HepG2 (cell line): ENCODE measurements around the gene QPCT. TPM values are rescaled to one million over a fixed set of nuclear protein-coding genes. Genes with fewer than 3 reads are reported as not detected.

Experiments
- ATAC-seq: fragments of 200-7000 bp; cut with Tn5 transposase; 3 replicates; pipeline ENCODE4 v1.9.1; 2020; ENCODE audit warnings: mild to moderate bottlenecking, moderate library complexity
- BruUV-seq: library from RNA; stranded (reverse); fragments of 400-500 nt; replicated peaks from 2 replicates; lab custom pipeline; 2021; lab: Mats Ljungman, UMichigan
- CTCF ChIA-PET: fragments of 300-600 bp; formaldehyde crosslinking; extraction: SDS; loops from one replicate; lab custom pipeline; 2021; ENCODE audit warnings: low total read pairs, inconsistent platforms, low intra/inter-chr PET ratio; lab: Yijun Ruan, JAX
- POLR2A ChIA-PET: fragments of 350-600 bp; sonication (Branson Sonifier 250); formaldehyde crosslinking; loops from one replicate; lab custom pipeline; 2020; ENCODE audit warnings: antibody characterized with exemption, inconsistent platforms; lab: Yijun Ruan, JAX
- DNase-seq: peaks from one replicate; pipeline ENCODE4 v3.0.0-alpha.2; 2015; ENCODE audit warnings: low spot score
- FAIRE-seq: peaks from 3 replicates; lab custom pipeline; 2011; peaks lifted over from hg19 to GRCh38; lab: Jason Lieb, UNC
- H2AFZ ChIP-seq: one replicate; pipeline ENCODE4 v1.6.1; 2011; ENCODE audit warnings: low read length, inconsistent platforms
- H3K27ac ChIP-seq: fragments of 300-600 bp; 3 replicates; pipeline ENCODE4 v1.8.0; 2011; ENCODE audit warnings: mixed run types, mild to moderate bottlenecking, mixed read lengths, low read length, inconsistent platforms; ENCODE audit not compliant: insufficient read depth; ENCODE audit errors: extremely low read length
- H3K27me3 ChIP-seq, 2 experiments: fragments of 200-600 bp in 1 of 2; 2 replicates in 1 of 2; 3 replicates in 1 of 2; pipeline versions ENCODE4 v1.6.0 to v1.8.0; 2011; ENCODE audit warnings: low read length in 2 of 2, mild to moderate bottlenecking in 2 of 2, moderate library complexity in 2 of 2, inconsistent platforms in 1 of 2; ENCODE audit not compliant: insufficient read depth in 2 of 2, control insufficient read depth in 1 of 2
- H3K36me3 ChIP-seq, 2 experiments: fragments of 200-600 bp in 1 of 2; replicated peaks in 1 of 2; 2 replicates in 1 of 2; 3 replicates in 1 of 2; pipeline versions ENCODE4 v1.5.1 to v1.8.0; 2011; ENCODE audit warnings: low read length in 2 of 2, inconsistent platforms in 1 of 2; ENCODE audit not compliant: insufficient read depth in 2 of 2, control insufficient read depth in 1 of 2
- H3K4me1 ChIP-seq: 2 replicates; pipeline ENCODE4 v1.5.1; 2012; ENCODE audit warnings: low read length, inconsistent platforms; ENCODE audit not compliant: insufficient read depth
- H3K4me2 ChIP-seq: 2 replicates; pipeline ENCODE4 v1.6.0; 2011; ENCODE audit warnings: low read depth, low read length, inconsistent platforms
- H3K4me3 ChIP-seq, 3 experiments: fragments of 200-600 bp in 1 of 3; sonication (generic), shearing (Covaris generic) in 1 of 3; replicated peaks in 1 of 3; 2 replicates each; pipeline ENCODE4 v1.5.1; 2011 to 2016; ENCODE audit warnings: low read length in 3 of 3, inconsistent platforms in 2 of 3, low read depth in 2 of 3, mild to moderate bottlenecking in 2 of 3, control low read depth in 1 of 3, mixed read lengths in 1 of 3; ENCODE audit not compliant: insufficient read depth in 1 of 3
- H3K79me2 ChIP-seq: one replicate; pipeline ENCODE4 v1.6.1; 2011; ENCODE audit warnings: low read length, inconsistent platforms; ENCODE audit not compliant: insufficient read depth
- H3K9ac ChIP-seq: 2 replicates; pipeline ENCODE4 v1.6.0; 2011; ENCODE audit warnings: mild to moderate bottlenecking, low read depth, low read length, inconsistent platforms; ENCODE audit not compliant: insufficient read depth
- H3K9me3 ChIP-seq: 2 replicates; pipeline ENCODE4 v1.5.1; 2012; ENCODE audit warnings: mild to moderate bottlenecking, low read length
- H4K20me1 ChIP-seq: 2 replicates; pipeline ENCODE4 v1.6.0; 2011; ENCODE audit warnings: inconsistent platforms, mild to moderate bottlenecking, low read length, moderate library complexity; ENCODE audit not compliant: insufficient read depth
- ARNT2 ChIP-seq: sonication (generic); formaldehyde crosslinking; IDR thresholded peaks from 2 replicates; pipeline ENCODE4 v1.8.0; 2022; ENCODE audit warnings: mild to moderate bottlenecking, low read depth, missing genetic modification reagents, moderate library complexity
- GTF3A ChIP-seq: sonication (generic); formaldehyde crosslinking; conservative IDR thresholded peaks from 2 replicates; pipeline ENCODE4 v1.4.0; 2020; ENCODE audit warnings: mild to moderate bottlenecking, missing genetic modification reagents
- JARID2 ChIP-seq: sonication (generic); formaldehyde crosslinking; IDR thresholded peaks from 2 replicates; pipeline ENCODE4 v1.8.1; 2023; ENCODE audit warnings: missing genetic modification reagents, inconsistent platforms; ENCODE audit not compliant: insufficient replicate concordance
- MAF1 ChIP-seq: sonication (generic); formaldehyde crosslinking; IDR thresholded peaks from 2 replicates; pipeline ENCODE4 v1.5.0; 2020; ENCODE audit warnings: missing genetic modification reagents, borderline replicate concordance
- RBM39 ChIP-seq: fragments of 200-400 bp; formaldehyde crosslinking; IDR thresholded peaks from one replicate; pipeline ENCODE4 v1.6.1; 2018; ENCODE audit warnings: antibody characterized with exemption, mild to moderate bottlenecking, low read depth, low read length; ENCODE audit not compliant: poor library complexity, severe bottlenecking
- RFX1 ChIP-seq: fragments of 450-650 bp; IDR thresholded peaks from 2 replicates; pipeline ENCODE4 v1.6.1; 2017
- RFX3 ChIP-seq: IDR thresholded peaks from 2 replicates; pipeline ENCODE4 v1.6.1; 2016; ENCODE audit warnings: missing biosample characterization, missing genetic modification reagents
- ZMYM3 ChIP-seq: sonication (generic); formaldehyde crosslinking; IDR thresholded peaks from 2 replicates; pipeline ENCODE4 v1.5.1; 2020; ENCODE audit warnings: mild to moderate bottlenecking, missing genetic modification reagents
- ZMYM4 ChIP-seq: sonication (generic); formaldehyde crosslinking; IDR thresholded peaks from 2 replicates; pipeline ENCODE4 v1.8.1; 2023; ENCODE audit warnings: mild to moderate bottlenecking, missing genetic modification reagents
- ZNF317 ChIP-seq: sonication (generic); formaldehyde crosslinking; IDR thresholded peaks from 2 replicates; pipeline ENCODE4 v1.5.0; 2020; ENCODE audit warnings: mild to moderate bottlenecking, missing genetic modification reagents
- ZNF678 ChIP-seq: sonication (generic); formaldehyde crosslinking; IDR thresholded peaks from 2 replicates; pipeline ENCODE4 v1.4.0; 2020; ENCODE audit warnings: mild to moderate bottlenecking, missing genetic modification reagents
- ZNF781 ChIP-seq: sonication (generic); formaldehyde crosslinking; IDR thresholded peaks from 2 replicates; pipeline ENCODE4 v1.5.1; 2020; ENCODE audit warnings: borderline replicate concordance, mild to moderate bottlenecking, missing genetic modification reagents; ENCODE audit errors: not compliant biosample characterization
- ZNF790 ChIP-seq: sonication (generic); formaldehyde crosslinking; IDR thresholded peaks from 2 replicates; pipeline ENCODE4 v1.8.0; 2022; ENCODE audit warnings: missing genetic modification reagents, mild to moderate bottlenecking, borderline replicate concordance
- ZSCAN25 ChIP-seq: sonication (generic); formaldehyde crosslinking; IDR thresholded peaks from 2 replicates; pipeline ENCODE4 v1.8.0; 2022; ENCODE audit warnings: mild to moderate bottlenecking, missing genetic modification reagents
- WGBS: methylation state at CpG from one replicate; pipeline ENCODE4 v1.1.6; 2017; ENCODE audit warnings: low lambda C conversion rate; 5-methylcytosine and 5-hydroxymethylcytosine counted together
- in situ Hi-C: cut with HindIII; loops from 2 replicates; pipeline ENCODE4 v1.10.0; 2017; ENCODE audit warnings: low pct_unique_long_range_greater_than_20kb; ENCODE audit not compliant: extremely low pct_ligation_motif_present
- intact Hi-C: fragments of 100-400 bp; cut with micrococcal nuclease; formaldehyde crosslinking; loops from one replicate; pipeline ENCODE4 v1.10.0; 2022; ENCODE audit not compliant: unreplicated experiment
- polyA plus RNA-seq, 8 experiments: library from polyadenylated mRNA; depleted of rRNA in 3 of 8; stranded (reverse) in 7 of 8; unstranded in 1 of 8; fragments of >200 nt; fragmentation: Illumina TruSeq in 4 of 8; extraction: Trizol in 4 of 8; gene quantifications; 2 replicates each; pipeline versions ENCODE4 v1.2.1 to v1.2.3, GENCODE V29; 2011 to 2016; ENCODE audit warnings: low read depth in 4 of 8, missing spikeins in 1 of 8, mixed read lengths in 1 of 8; ENCODE audit not compliant: insufficient read depth in 1 of 8
- total RNA-seq, 5 experiments: library from RNA; depleted of rRNA; stranded (reverse); fragments of >200 nt; fragmentation: Illumina TruSeq; extraction: Trizol; gene quantifications; 2 replicates each; pipeline ENCODE4 v1.2.3, GENCODE V29; 2016; ENCODE audit warnings: low read depth in 1 of 5
- TF ChIP-seq, protein P1 (sequence below): sonication (generic); formaldehyde crosslinking; IDR thresholded peaks from 2 replicates; pipeline ENCODE4 v1.9.0; 2021; ENCODE audit warnings: missing genetic modification reagents, mild to moderate bottlenecking, borderline replicate concordance
- TF ChIP-seq, protein P2 (sequence below): sonication (generic); formaldehyde crosslinking; IDR thresholded peaks from 2 replicates; pipeline ENCODE4 v1.4.0; 2020; ENCODE audit warnings: missing genetic modification reagents
- TF ChIP-seq, protein P3 (sequence below): sonication (generic); formaldehyde crosslinking; conservative IDR thresholded peaks from 2 replicates; pipeline ENCODE4 v1.8.0; 2022; ENCODE audit warnings: low read depth, missing genetic modification reagents

The QPCT gene
- total and polyA plus RNA-seq, 2 of the 13 experiments (the other 11 are each of a cell fraction or from before 2014, with no cell fraction given) = 0.77 to 1.2 TPM

DNA sequence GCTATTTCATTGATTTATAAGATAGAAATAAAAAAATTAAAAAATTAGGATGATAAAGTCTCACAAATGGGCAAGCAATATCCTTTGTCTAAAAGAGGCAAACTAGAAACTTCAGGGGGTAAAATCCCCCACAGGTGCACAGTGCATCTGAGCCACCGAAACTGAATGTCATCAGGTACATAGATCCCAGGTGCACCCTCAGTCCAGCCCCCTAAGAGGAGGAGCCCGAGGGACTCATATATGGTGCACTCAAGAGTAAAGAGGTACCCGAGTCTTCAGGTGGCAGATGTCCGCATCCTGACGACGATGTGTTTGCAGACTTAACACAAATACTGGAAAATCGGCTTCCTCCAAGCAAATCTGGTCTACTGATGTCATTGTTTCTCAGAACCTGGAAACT lies 11.3 kb downstream of the QPCT start:
- intact Hi-C loops (no loop called here), in situ Hi-C loops (no loop called here)
- no peak overlapping the region for H3K27ac ChIP-seq
- H3K4me2 ChIP-seq = no peak overlapping the region
- CTCF ChIA-PET = no interaction called here
- peaks cover 0 to 12% of the 10 kb centered on the region in 2 experiments; a peak in 3 of 5 replicates for H3K27me3 ChIP-seq
- H3K4me3 ChIP-seq = no peak overlapping the region
- no peaks in the 10 kb centered on the region for H4K20me1 ChIP-seq
- 65% methylated on average over 7 of the region's 7 CpGs for WGBS
- no peak for FAIRE-seq
- H3K4me1 ChIP-seq = peaks cover 7% of the 10 kb centered on the region
- H3K36me3 ChIP-seq = no peaks in the 10 kb centered on the region
- no peak for ATAC-seq
- no peak overlapping the region for H2AFZ ChIP-seq
- H3K79me2 ChIP-seq = no peaks in the 10 kb centered on the region
- BruUV-seq = no TSS peak
- POLR2A ChIA-PET = no interaction called here
- H3K9me3 ChIP-seq = no peaks in the 10 kb centered on the region
- DNase-seq = no peak
- no peak overlapping the region for H3K9ac ChIP-seq
- no peak for TF ChIP-seq ZMYM4
- TF ChIP-seq, protein P1, sequence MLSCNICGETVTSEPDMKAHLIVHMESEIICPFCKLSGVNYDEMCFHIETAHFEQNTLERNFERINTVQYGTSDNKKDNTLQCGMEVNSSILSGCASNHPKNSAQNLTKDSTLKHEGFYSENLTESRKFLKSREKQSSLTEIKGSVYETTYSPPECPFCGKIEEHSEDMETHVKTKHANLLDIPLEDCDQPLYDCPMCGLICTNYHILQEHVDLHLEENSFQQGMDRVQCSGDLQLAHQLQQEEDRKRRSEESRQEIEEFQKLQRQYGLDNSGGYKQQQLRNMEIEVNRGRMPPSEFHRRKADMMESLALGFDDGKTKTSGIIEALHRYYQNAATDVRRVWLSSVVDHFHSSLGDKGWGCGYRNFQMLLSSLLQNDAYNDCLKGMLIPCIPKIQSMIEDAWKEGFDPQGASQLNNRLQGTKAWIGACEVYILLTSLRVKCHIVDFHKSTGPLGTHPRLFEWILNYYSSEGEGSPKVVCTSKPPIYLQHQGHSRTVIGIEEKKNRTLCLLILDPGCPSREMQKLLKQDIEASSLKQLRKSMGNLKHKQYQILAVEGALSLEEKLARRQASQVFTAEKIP (CRISPR knock-in tag) = no peak
- no peak for TF ChIP-seq ZSCAN25 (CRISPR knock-in tag)
- TF ChIP-seq, protein P2, sequence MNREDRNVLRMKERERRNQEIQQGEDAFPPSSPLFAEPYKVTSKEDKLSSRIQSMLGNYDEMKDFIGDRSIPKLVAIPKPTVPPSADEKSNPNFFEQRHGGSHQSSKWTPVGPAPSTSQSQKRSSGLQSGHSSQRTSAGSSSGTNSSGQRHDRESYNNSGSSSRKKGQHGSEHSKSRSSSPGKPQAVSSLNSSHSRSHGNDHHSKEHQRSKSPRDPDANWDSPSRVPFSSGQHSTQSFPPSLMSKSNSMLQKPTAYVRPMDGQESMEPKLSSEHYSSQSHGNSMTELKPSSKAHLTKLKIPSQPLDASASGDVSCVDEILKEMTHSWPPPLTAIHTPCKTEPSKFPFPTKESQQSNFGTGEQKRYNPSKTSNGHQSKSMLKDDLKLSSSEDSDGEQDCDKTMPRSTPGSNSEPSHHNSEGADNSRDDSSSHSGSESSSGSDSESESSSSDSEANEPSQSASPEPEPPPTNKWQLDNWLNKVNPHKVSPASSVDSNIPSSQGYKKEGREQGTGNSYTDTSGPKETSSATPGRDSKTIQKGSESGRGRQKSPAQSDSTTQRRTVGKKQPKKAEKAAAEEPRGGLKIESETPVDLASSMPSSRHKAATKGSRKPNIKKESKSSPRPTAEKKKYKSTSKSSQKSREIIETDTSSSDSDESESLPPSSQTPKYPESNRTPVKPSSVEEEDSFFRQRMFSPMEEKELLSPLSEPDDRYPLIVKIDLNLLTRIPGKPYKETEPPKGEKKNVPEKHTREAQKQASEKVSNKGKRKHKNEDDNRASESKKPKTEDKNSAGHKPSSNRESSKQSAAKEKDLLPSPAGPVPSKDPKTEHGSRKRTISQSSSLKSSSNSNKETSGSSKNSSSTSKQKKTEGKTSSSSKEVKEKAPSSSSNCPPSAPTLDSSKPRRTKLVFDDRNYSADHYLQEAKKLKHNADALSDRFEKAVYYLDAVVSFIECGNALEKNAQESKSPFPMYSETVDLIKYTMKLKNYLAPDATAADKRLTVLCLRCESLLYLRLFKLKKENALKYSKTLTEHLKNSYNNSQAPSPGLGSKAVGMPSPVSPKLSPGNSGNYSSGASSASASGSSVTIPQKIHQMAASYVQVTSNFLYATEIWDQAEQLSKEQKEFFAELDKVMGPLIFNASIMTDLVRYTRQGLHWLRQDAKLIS (CRISPR knock-in tag) = no peak
- TF ChIP-seq RFX1 = no peak
- TF ChIP-seq ZNF781 (CRISPR knock-in tag) = no peak
- TF ChIP-seq, protein P3, sequence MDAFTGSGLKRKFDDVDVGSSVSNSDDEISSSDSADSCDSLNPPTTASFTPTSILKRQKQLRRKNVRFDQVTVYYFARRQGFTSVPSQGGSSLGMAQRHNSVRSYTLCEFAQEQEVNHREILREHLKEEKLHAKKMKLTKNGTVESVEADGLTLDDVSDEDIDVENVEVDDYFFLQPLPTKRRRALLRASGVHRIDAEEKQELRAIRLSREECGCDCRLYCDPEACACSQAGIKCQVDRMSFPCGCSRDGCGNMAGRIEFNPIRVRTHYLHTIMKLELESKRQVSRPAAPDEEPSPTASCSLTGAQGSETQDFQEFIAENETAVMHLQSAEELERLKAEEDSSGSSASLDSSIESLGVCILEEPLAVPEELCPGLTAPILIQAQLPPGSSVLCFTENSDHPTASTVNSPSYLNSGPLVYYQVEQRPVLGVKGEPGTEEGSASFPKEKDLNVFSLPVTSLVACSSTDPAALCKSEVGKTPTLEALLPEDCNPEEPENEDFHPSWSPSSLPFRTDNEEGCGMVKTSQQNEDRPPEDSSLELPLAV (CRISPR knock-in tag) = no peak
- TF ChIP-seq ZNF678 (CRISPR knock-in tag) = no peak
- no peak for TF ChIP-seq ZNF790 (CRISPR knock-in tag)
- no peak for TF ChIP-seq ARNT2 (CRISPR knock-in tag)
- TF ChIP-seq RBM39 = no peak
- TF ChIP-seq JARID2 (CRISPR knock-in tag) = no peak
- no peak for TF ChIP-seq ZMYM3 (CRISPR knock-in tag)
- no peak for TF ChIP-seq MAF1 (CRISPR knock-in tag)
- no peak for TF ChIP-seq ZNF317
- no peak for TF ChIP-seq RFX3 (CRISPR knock-in tag)
- TF ChIP-seq GTF3A (CRISPR knock-in tag) = no peak
